WTC11 (cell line): ENCODE data around the gene CENPB. TPM values are rescaled to one million over a fixed set of nuclear protein-coding genes. Genes with fewer than 3 reads are reported as not detected.

ENCODE experiments used
- ATAC-seq: fragments of 200-7000 bp; cut with Tn5 transposase; 2 replicates; pipeline ENCODE4 v1.10.0; 2021; ENCODE audit warnings: mild to moderate bottlenecking, moderate library complexity
- CTCF ChIA-PET: fragments of 300-600 bp; sonication (Branson Sonifier 250); formaldehyde crosslinking; loops from one replicate; lab custom pipeline; 2021; ENCODE audit warnings: antibody characterized with exemption; lab: Charles Lee
- POLR2A ChIA-PET: fragments of 350-600 bp; sonication (Branson Sonifier 250); formaldehyde crosslinking; loops from one replicate; lab custom pipeline; 2021; ENCODE audit warnings: antibody characterized with exemption; lab: Charles Lee
- DNase-seq: peaks from one replicate; pipeline ENCODE4 v3.0.0; 2021; ENCODE audit warnings: low spot score
- H3K27ac Mint-ChIP-seq: 2 replicates; pipeline ENCODE4 v1.8.0; 2021; ENCODE audit warnings: mixed read lengths
- H3K27me3 Mint-ChIP-seq: 2 replicates; pipeline ENCODE4 v1.8.0; 2021; ENCODE audit warnings: low read depth, mild to moderate bottlenecking, moderate library complexity, mixed read lengths
- H3K36me3 Mint-ChIP-seq: 2 replicates; pipeline ENCODE4 v1.8.0; 2021; ENCODE audit warnings: mixed read lengths
- H3K4me1 Mint-ChIP-seq: 2 replicates; pipeline ENCODE4 v1.8.0; 2022; ENCODE audit warnings: mixed read lengths
- H3K4me3 Mint-ChIP-seq: 2 replicates; pipeline ENCODE4 v1.8.0; 2021; ENCODE audit warnings: mild to moderate bottlenecking, moderate library complexity, mixed read lengths
- H3K9me3 Mint-ChIP-seq: 2 replicates; pipeline ENCODE4 v1.8.0; 2021; ENCODE audit warnings: mixed read lengths
- AFF4 ChIP-seq: sonication (generic); formaldehyde crosslinking; IDR thresholded peaks from 2 replicates; pipeline ENCODE4 v1.8.1; 2023; ENCODE audit warnings: mild to moderate bottlenecking, missing genetic modification reagents, borderline replicate concordance
- AR ChIP-seq: fragments of 250-450 bp; sonication (Bioruptor Pico); IDR thresholded peaks from 2 replicates; pipeline ENCODE4 v1.9.0; 2021; ENCODE audit warnings: mild to moderate bottlenecking
- ARID4B ChIP-seq: sonication (generic); formaldehyde crosslinking; IDR thresholded peaks from 2 replicates; pipeline ENCODE4 v1.8.0; 2023; ENCODE audit warnings: missing genetic modification reagents, mild to moderate bottlenecking, borderline replicate concordance
- CREM ChIP-seq: sonication (generic); formaldehyde crosslinking; IDR thresholded peaks from 2 replicates; pipeline ENCODE4 v1.8.1; 2022; ENCODE audit warnings: mild to moderate bottlenecking, missing genetic modification reagents, moderate library complexity
- ERG ChIP-seq: fragments of 250-450 bp; sonication (Bioruptor Pico); IDR thresholded peaks from 2 replicates; pipeline ENCODE4 v1.8.0; 2021; ENCODE audit warnings: mild to moderate bottlenecking
- ETV6 ChIP-seq: sonication (generic); formaldehyde crosslinking; IDR thresholded peaks from 2 replicates; pipeline ENCODE4 v1.8.1; 2022; ENCODE audit warnings: mild to moderate bottlenecking, missing genetic modification reagents
- FOXP4 ChIP-seq: sonication (generic); formaldehyde crosslinking; IDR thresholded peaks from 2 replicates; pipeline ENCODE4 v1.8.0; 2022; ENCODE audit warnings: mild to moderate bottlenecking, missing genetic modification reagents
- GABPB1 ChIP-seq: sonication (generic); formaldehyde crosslinking; IDR thresholded peaks from 2 replicates; pipeline ENCODE4 v1.8.1; 2023; ENCODE audit warnings: mild to moderate bottlenecking, missing genetic modification reagents
- GTF2I ChIP-seq: fragments of 250-450 bp; sonication (Bioruptor Pico); conservative IDR thresholded peaks from 2 replicates; pipeline ENCODE4 v1.4.0; 2021; ENCODE audit warnings: mild to moderate bottlenecking
- HMGA2 ChIP-seq: fragments of 250-450 bp; sonication (Bioruptor Pico); IDR thresholded peaks from 2 replicates; pipeline ENCODE4 v1.4.0; 2021; ENCODE audit warnings: mild to moderate bottlenecking, moderate library complexity
- HMGXB4 ChIP-seq: sonication (generic); formaldehyde crosslinking; IDR thresholded peaks from 2 replicates; pipeline ENCODE4 v1.8.1; 2023; ENCODE audit warnings: mild to moderate bottlenecking, moderate library complexity, missing genetic modification reagents
- NFE2L1 ChIP-seq: sonication (generic); formaldehyde crosslinking; IDR thresholded peaks from 2 replicates; pipeline ENCODE4 v1.8.1; 2023; ENCODE audit warnings: missing genetic modification reagents
- SMAD4 ChIP-seq: sonication (generic); formaldehyde crosslinking; IDR thresholded peaks from 2 replicates; pipeline ENCODE4 v1.8.0; 2022; ENCODE audit warnings: mild to moderate bottlenecking, missing genetic modification reagents
- SP1 ChIP-seq: sonication (generic); formaldehyde crosslinking; conservative IDR thresholded peaks from 2 replicates; pipeline ENCODE4 v1.8.1; 2022; ENCODE audit warnings: missing genetic modification reagents
- TEAD4 ChIP-seq: sonication (generic); formaldehyde crosslinking; IDR thresholded peaks from 2 replicates; pipeline ENCODE4 v1.8.0; 2022; ENCODE audit warnings: mild to moderate bottlenecking, missing genetic modification reagents
- USF2 ChIP-seq: sonication (generic); formaldehyde crosslinking; IDR thresholded peaks from 2 replicates; pipeline ENCODE4 v1.8.1; 2023; ENCODE audit warnings: mild to moderate bottlenecking, missing genetic modification reagents, moderate library complexity
- ZNF121 ChIP-seq: sonication (generic); formaldehyde crosslinking; IDR thresholded peaks from 2 replicates; pipeline ENCODE4 v1.8.0; 2023; ENCODE audit warnings: missing genetic modification reagents
- ZNF396 ChIP-seq: fragments of 250-450 bp; sonication (Bioruptor Pico); IDR thresholded peaks from 2 replicates; pipeline ENCODE4 v1.8.0; 2021; ENCODE audit warnings: mild to moderate bottlenecking, moderate library complexity, borderline replicate concordance
- total RNA-seq: library from RNA; stranded (reverse); gene quantifications from 3 replicates; pipeline ENCODE4 v1.2.3, GENCODE V29; 2021

Gene CENPB
- total RNA-seq, 1 experiment from 2014 or later, result 58.7 TPM

GRCh38 chr20:3795511-3796468 lies 9.2 kb upstream of the CENPB start, which contains the start of gene CDC25B:
Gene CDC25B (plus strand): TSS chr20:3796310. CDS start chr20:3796532, 222 bp downstream.
- CTCF ChIA-PET, result interaction anchor here (0.5 to 2.8 kb wide), 4 partner anchors 10 to 36 kb away, joined by 3 to 29 read pairs (median 8); partner anchors contain the start of genes AP5S1 and CENPB
- Mint-ChIP-seq H3K4me1 (peaks cover 47% of the 10 kb centered on the region), H3K36me3 (peaks cover 4% of the 10 kb centered on the region), H3K27ac (peak within 1 kb of the TSS; percentile 84), H3K27me3 (peaks cover 11% of the 10 kb centered on the region; the same call in 1 of the 2 replicates), H3K4me3 (peak within 1 kb of the TSS; percentile 82), H3K9me3 (no peaks in the 10 kb centered on the region)
- ATAC-seq (peak; percentile 52), DNase-seq (peak; percentile 92)
- POLR2A ChIA-PET, result interaction anchor here (0.6 kb wide), 1 partner anchor 23 kb away, joined by 4 read pairs; no protein-coding TSS in a partner anchor
- TF ChIP-seq SMAD4 (CRISPR knock-in tag) (no peak), HMGA2 (CRISPR knock-in tag) (no peak), ZNF121 (CRISPR knock-in tag) (peak; percentile 42; the same call in 1 of the 2 replicates), GABPB1 (CRISPR knock-in tag) (peak; percentile 77), CREM (CRISPR knock-in tag) (peak; percentile 80), HMGXB4 (CRISPR knock-in tag) (peak; percentile 73), ARID4B (CRISPR knock-in tag) (no peak), GTF2I (CRISPR knock-in tag) (peak; percentile 93), FOXP4 (CRISPR knock-in tag) (peak; percentile 45; the same call in 1 of the 2 replicates), ZNF396 (CRISPR knock-in tag) (no peak), AFF4 (CRISPR knock-in tag) (no peak), AR (0 out of 2 replicates have a peak, but pooled peaks have one; percentile 37), SP1 (CRISPR knock-in tag) (peak; percentile 70; the same call in 1 of the 2 replicates), ERG (CRISPR knock-in tag) (no peak), USF2 (peak; percentile 61), TEAD4 (no peak), ETV6 (CRISPR knock-in tag) (0 out of 2 replicates have a peak, but pooled peaks have one; percentile 28), NFE2L1 (CRISPR knock-in tag) (no peak)
